Pancreas (tissue), 10 donors: ENCODE results near the gene MCF2L2. TPM values are rescaled to one million over a fixed set of nuclear protein-coding genes. Genes with fewer than 3 reads are reported as not detected.
"Not testable (repeated sequence)": the region's sequence is repeated elsewhere in the genome, so short reads cannot be mapped to it uniquely, and the experiment has no call there.

Source experiments
- ATAC-seq, 4 donors: fragments of 200-7000 bp; cut with Tn5 transposase; one replicate each; pipeline versions ENCODE4 v1.8.0 to v1.9.1; 2020; ENCODE audit warnings: mild to moderate bottlenecking in 4 of 4, moderate library complexity in 4 of 4
- DNase-seq, 6 donors: peaks; one replicate each; pipeline ENCODE4 v3.0.0-alpha.2; 2020
- FAIRE-seq: peaks from 2 replicates; lab custom pipeline; 2012; peaks lifted over from hg19 to GRCh38; lab: Jason Lieb, UNC
- H3K27ac ChIP-seq, 4 donors: fragments of 200-600 bp; sonication (generic); 1 replicate in 3 of 4; 2 replicates in 1 of 4; pipeline versions ENCODE4 v1.5.0 to v1.8.0; 2020
- H3K27me3 ChIP-seq, 4 donors: fragments of 200-600 bp; one replicate each; pipeline ENCODE4 v1.8.0; 2021
- H3K36me3 ChIP-seq, 3 donors: fragments of 200-600 bp; sonication (generic) in 1 of 3; one replicate each; pipeline versions ENCODE4 v1.5.0 to v1.8.0; 2020 to 2021
- H3K4me1 ChIP-seq, 3 donors: fragments of 200-600 bp; one replicate each; pipeline ENCODE4 v1.8.0; 2021
- H3K4me3 ChIP-seq, 4 donors: fragments of 200-600 bp; sonication (generic) in 2 of 4; one replicate each; pipeline versions ENCODE4 v1.5.0 to v1.8.0; 2020 to 2021
- H3K9me3 ChIP-seq, 4 donors: fragments of 200-600 bp; one replicate each; pipeline ENCODE4 v1.8.0; 2021
- WGBS, 2 donors: extraction: QIAGEN DNeasy Blood & Tissue Kit; methylation state at CpG; one replicate each; pipeline ENCODE4 v1.1.7; 2013; 5-methylcytosine and 5-hydroxymethylcytosine counted together
- intact Hi-C, 3 donors: fragments of 100-400 bp; cut with DNase I; formaldehyde crosslinking; loops; one replicate each; pipeline versions ENCODE4 v1.11.1 to v1.14.2; 2022
- polyA plus RNA-seq, 2 donors: library from polyadenylated mRNA; stranded (reverse); fragments of 200-250 nt; gene quantifications; one replicate each; pipeline ENCODE4 v1.2.3, GENCODE V29; 2013
- total RNA-seq, 6 donors: library from RNA; stranded (reverse); fragmentation: NEBNext Ultra II Directional in 4 of 6; extraction: Animal tissue kit (Norgen Biotek cat#: 25700) in 4 of 6; gene quantifications; one replicate each; pipeline versions ENCODE4 v1.2.1 to v1.2.4, GENCODE V29; 2021 to 2023
- TF ChIP-seq, protein P1 (sequence below), 4 donors: fragments of 200-600 bp; sonication (generic) in 3 of 4; IDR thresholded peaks; one replicate each; pipeline versions ENCODE4 v1.5.0 to v1.8.0; 2021; ENCODE audit warnings: antibody characterized with exemption in 4 of 4
- donor health status: healthy with polysubstance abuse.
- donor health status: DM: no; HTN: no; CAD: no; lungs with moderate emphysema.
- donor health status: DM: no; HTN: no; CAD: no.
- donor health status: control.
- donor health status: control.
- donor health status: Bipolar disorder and iron deficiency.
- donor health status: DM: yes; HTN: yes; CAD: no.
- donor health status: DM: no; HTN: no; CAD: no.
- donor health status: DM: no; HTN: no; CAD: no.
- donor health status: DM: yes; HTN: yes; CAD: no.

Gene MCF2L2
- total and polyA plus RNA-seq, 8 donors, result 0.54 to 2.0 (median 0.97) TPM

- no peaks in the 10 kb centered on the region for H3K27me3 ChIP-seq
- H3K9me3 ChIP-seq, result no peaks in the 10 kb centered on the region
- H3K4me1 ChIP-seq, result no peaks in the 10 kb centered on the region
- FAIRE-seq (no peak), ATAC-seq (no peak), DNase-seq (no peak)
- 56 to 69% methylated on average over 6 of the region's 6 CpGs for WGBS, 2 donors
- H3K4me3 ChIP-seq, result no peak overlapping the region
- TF ChIP-seq, protein P1, sequence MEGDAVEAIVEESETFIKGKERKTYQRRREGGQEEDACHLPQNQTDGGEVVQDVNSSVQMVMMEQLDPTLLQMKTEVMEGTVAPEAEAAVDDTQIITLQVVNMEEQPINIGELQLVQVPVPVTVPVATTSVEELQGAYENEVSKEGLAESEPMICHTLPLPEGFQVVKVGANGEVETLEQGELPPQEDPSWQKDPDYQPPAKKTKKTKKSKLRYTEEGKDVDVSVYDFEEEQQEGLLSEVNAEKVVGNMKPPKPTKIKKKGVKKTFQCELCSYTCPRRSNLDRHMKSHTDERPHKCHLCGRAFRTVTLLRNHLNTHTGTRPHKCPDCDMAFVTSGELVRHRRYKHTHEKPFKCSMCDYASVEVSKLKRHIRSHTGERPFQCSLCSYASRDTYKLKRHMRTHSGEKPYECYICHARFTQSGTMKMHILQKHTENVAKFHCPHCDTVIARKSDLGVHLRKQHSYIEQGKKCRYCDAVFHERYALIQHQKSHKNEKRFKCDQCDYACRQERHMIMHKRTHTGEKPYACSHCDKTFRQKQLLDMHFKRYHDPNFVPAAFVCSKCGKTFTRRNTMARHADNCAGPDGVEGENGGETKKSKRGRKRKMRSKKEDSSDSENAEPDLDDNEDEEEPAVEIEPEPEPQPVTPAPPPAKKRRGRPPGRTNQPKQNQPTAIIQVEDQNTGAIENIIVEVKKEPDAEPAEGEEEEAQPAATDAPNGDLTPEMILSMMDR (IDR thresholded peaks at IDR 0.05), result no peak
- no peak overlapping the region for H3K27ac ChIP-seq
- H3K36me3 ChIP-seq, result no peaks in the 10 kb centered on the region
- intact Hi-C loops, result loop anchor here in 1 of 3 donors (10.0 kb wide), 1 partner anchor 293 kb away; no protein-coding TSS in a partner anchor
Measured at GRCh38 chr3:183472155-183472554, 43.7 kb upstream of the MCF2L2 start.

DNA sequence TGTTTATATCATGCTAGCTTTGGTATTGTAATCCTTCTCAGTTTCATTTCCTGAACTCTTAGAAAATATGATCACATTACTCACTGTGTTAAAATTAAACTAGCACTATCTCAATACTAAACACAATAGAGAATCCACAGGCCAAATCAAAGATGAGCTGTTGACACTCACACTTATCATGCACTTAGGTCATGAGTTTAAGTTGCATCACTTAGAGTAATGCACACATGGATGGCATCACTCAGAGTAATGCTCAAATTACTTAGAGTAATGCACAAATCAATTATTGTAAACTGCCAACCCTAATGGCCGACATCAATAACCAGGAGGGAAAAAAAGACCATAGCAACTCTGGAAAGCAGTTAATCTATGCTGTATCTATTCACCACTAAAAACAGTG lies 40.0 kb upstream of the MCF2L2 start:
- no peak for FAIRE-seq
- intact Hi-C loops, result no loop called here
- H3K27ac ChIP-seq, result no peak overlapping the region

GRCh38 chr3:183466575-183466974 lies 38.2 kb upstream of the MCF2L2 start:
- DNase-seq, result no peak
- H3K4me3 ChIP-seq, result no peak overlapping the region

More for the DNA sequence above, 40.0 kb upstream of the MCF2L2 start:
- Histone ChIP-seq H3K36me3 (no peaks in the 10 kb centered on the region), H3K9me3 (no peaks in the 10 kb centered on the region), H3K4me3 (no peak overlapping the region), H3K4me1 (no peaks in the 10 kb centered on the region), H3K27me3 (no peaks in the 10 kb centered on the region)
- DNase-seq (no peak), ATAC-seq (peak in 1 of 4 donors; percentile 39)
- TF ChIP-seq, protein P1 (IDR thresholded peaks at IDR 0.05), result no peak
- WGBS, 2 donors, result 50 to 67% methylated on average over 1 of the region's 1 CpG

GRCh38 chr3:183465710-183466109 lies 37.3 kb upstream of the MCF2L2 start:
- H3K9me3 ChIP-seq, H3K27me3 ChIP-seq, H3K4me1 ChIP-seq, FAIRE-seq, DNase-seq, ATAC-seq, H3K4me3 ChIP-seq, H3K36me3 ChIP-seq, H3K27ac ChIP-seq, intact Hi-C loops: not testable (repeated sequence)
- WGBS, 2 donors, result 85 to 86% methylated on average over 13 of the region's 13 CpGs

More at GRCh38 chr3:183466575-183466974, 38.2 kb upstream of the MCF2L2 start:
- Histone ChIP-seq H3K9me3 (no peaks in the 10 kb centered on the region), H3K27me3 (no peaks in the 10 kb centered on the region), H3K27ac (no peak overlapping the region), H3K4me1 (no peaks in the 10 kb centered on the region), H3K36me3 (no peaks in the 10 kb centered on the region)
- intact Hi-C loops, result no loop called here
- FAIRE-seq, result no peak
- TF ChIP-seq, protein P1 (IDR thresholded peaks at IDR 0.05), result no peak
- WGBS, 2 donors, result 85 to 88% methylated on average over 3 of the region's 3 CpGs
- ATAC-seq, result no peak

- intact Hi-C loops, result no loop called here
- TF ChIP-seq, protein P1 (IDR thresholded peaks at IDR 0.05), result no peak
- Histone ChIP-seq H3K27me3 (no peaks in the 10 kb centered on the region), H3K27ac (no peak overlapping the region), H3K36me3 (no peaks in the 10 kb centered on the region), H3K4me3 (no peak overlapping the region), H3K9me3 (no peaks in the 10 kb centered on the region), H3K4me1 (no peaks in the 10 kb centered on the region)
- ATAC-seq, result peak; percentile 49 to 83 (median 66)
- DNase-seq, result peak in 2 of 6 donors; percentile 39 to 68
- FAIRE-seq, result no peak
- 30 to 40% methylated on average over 2 of the region's 2 CpGs for WGBS, 2 donors
Measured at GRCh38 chr3:183464480-183464879, 36.1 kb upstream of the MCF2L2 start.
